LNCAP (cell line): ENCODE results near the gene CSMD2.

ENCODE experiments used
- CTCF ChIP-seq: fragments of 450-650 bp; IDR thresholded peaks from 2 replicates; pipeline ENCODE4 v1.5.1; 2017; ENCODE audit warnings: mild to moderate bottlenecking

CSMD2 gene

GRCh38 chr1:33712186-33712585 lies 452.8 kb downstream of the CSMD2 start:
- TF ChIP-seq CTCF: no peak

- no peak for TF ChIP-seq CTCF
Observed at GRCh38 chr1:33711511-33711910, 453.5 kb downstream of the CSMD2 start.

- TF ChIP-seq CTCF: no peak
Observed at GRCh38 chr1:33710967-33711366, 454.1 kb downstream of the CSMD2 start.

- no peak for TF ChIP-seq CTCF
Observed at GRCh38 chr1:33709783-33710718, 455.0 kb downstream of the CSMD2 start.

- TF ChIP-seq CTCF: no peak
Observed at GRCh38 chr1:33709174-33709782, 455.8 kb downstream of the CSMD2 start.

GRCh38 chr1:33706634-33707255 lies 458.3 kb downstream of the CSMD2 start:
- no peak for TF ChIP-seq CTCF

GRCh38 chr1:33703464-33703863 lies 461.6 kb downstream of the CSMD2 start:
- TF ChIP-seq CTCF: no peak
